ENCODE data around the gene BRSK1. TPM values are rescaled to one million over a fixed set of nuclear protein-coding genes. Genes with fewer than 3 reads are reported as not detected.

The BRSK1 gene
- total RNA-seq, 2 experiments from 2014 or later: 5.6 to 6.4 TPM

- no peak for DNase-seq
- Mint-ChIP-seq H3K36me3 (peaks cover 5% of the 10 kb centered on the region), H3K27ac (no peak overlapping the region), H3K4me3 (no peak overlapping the region), H3K9me3 (no peaks in the 10 kb centered on the region), H3K4me1 (peaks cover 4% of the 10 kb centered on the region), H3K27me3 (no peaks in the 10 kb centered on the region)
Observed at GRCh38 chr19:55303477-55303876, 19.7 kb downstream of the BRSK1 start.

- Mint-ChIP-seq H3K27me3 (no peaks in the 10 kb centered on the region), H3K27ac (no peak overlapping the region), H3K36me3 (peaks cover 5% of the 10 kb centered on the region), H3K4me1 (peaks cover 4% of the 10 kb centered on the region), H3K9me3 (no peaks in the 10 kb centered on the region), H3K4me3 (no peak overlapping the region)
- DNase-seq: peak; percentile 38
Observed at GRCh38 chr19:55304279-55304978, 20.6 kb downstream of the BRSK1 start.

- Mint-ChIP-seq H3K9me3 (no peaks in the 10 kb centered on the region), H3K36me3 (peaks cover 5% of the 10 kb centered on the region), H3K4me3 (no peak overlapping the region), H3K27ac (no peak overlapping the region), H3K27me3 (no peaks in the 10 kb centered on the region), H3K4me1 (peaks cover 4% of the 10 kb centered on the region)
- no peak for DNase-seq
Observed at GRCh38 chr19:55304980-55305379, 21.2 kb downstream of the BRSK1 start.

- Mint-ChIP-seq H3K9me3 (no peaks in the 10 kb centered on the region), H3K27ac (no peak overlapping the region), H3K4me1 (peaks cover 4% of the 10 kb centered on the region), H3K36me3 (peaks cover 5% of the 10 kb centered on the region), H3K27me3 (no peaks in the 10 kb centered on the region), H3K4me3 (no peak overlapping the region)
- peak; percentile 44 for DNase-seq
Observed at GRCh38 chr19:55305491-55305890, 21.7 kb downstream of the BRSK1 start.

- Mint-ChIP-seq H3K9me3 (no peaks in the 10 kb centered on the region), H3K27ac (no peak overlapping the region), H3K36me3 (peaks cover 5% of the 10 kb centered on the region), H3K4me3 (no peak overlapping the region), H3K27me3 (no peaks in the 10 kb centered on the region), H3K4me1 (peaks cover 4% of the 10 kb centered on the region)
- DNase-seq: no peak
Observed at GRCh38 chr19:55305983-55306562, 22.3 kb downstream of the BRSK1 start.

- Mint-ChIP-seq H3K27me3 (no peaks in the 10 kb centered on the region), H3K4me1 (peaks cover 4% of the 10 kb centered on the region), H3K4me3 (no peak overlapping the region), H3K9me3 (no peaks in the 10 kb centered on the region), H3K36me3 (peaks cover 5% of the 10 kb centered on the region), H3K27ac (no peak overlapping the region)
- DNase-seq: no peak
Observed at GRCh38 chr19:55306712-55307111, 22.9 kb downstream of the BRSK1 start.

- no peak for DNase-seq
- H3K9me3 Mint-ChIP-seq: no peaks in the 10 kb centered on the region
- no peak overlapping the region for H3K27ac Mint-ChIP-seq
- no peak overlapping the region for H3K4me3 Mint-ChIP-seq
- no peaks in the 10 kb centered on the region for H3K27me3 Mint-ChIP-seq
- H3K36me3 Mint-ChIP-seq: peaks cover 5% of the 10 kb centered on the region
- no peaks in the 10 kb centered on the region for H3K4me1 Mint-ChIP-seq
Observed at GRCh38 chr19:55308281-55308680, 24.5 kb downstream of the BRSK1 start.

GRCh38 chr19:55309448-55309847 lies 25.7 kb downstream of the BRSK1 start:
- Mint-ChIP-seq H3K4me3 (no peak overlapping the region), H3K4me1 (no peaks in the 10 kb centered on the region), H3K9me3 (no peaks in the 10 kb centered on the region), H3K36me3 (peaks cover 5% of the 10 kb centered on the region), H3K27me3 (no peaks in the 10 kb centered on the region), H3K27ac (no peak overlapping the region)
- DNase-seq: no peak

GRCh38 chr19:55310498-55310897 lies 26.7 kb downstream of the BRSK1 start:
- Mint-ChIP-seq H3K9me3 (no peaks in the 10 kb centered on the region), H3K4me3 (no peak overlapping the region), H3K27ac (no peak overlapping the region), H3K27me3 (no peaks in the 10 kb centered on the region), H3K36me3 (peaks cover 2% of the 10 kb centered on the region), H3K4me1 (no peaks in the 10 kb centered on the region)
- no peak for DNase-seq

- no peak overlapping the region for H3K4me3 Mint-ChIP-seq
- no peaks in the 10 kb centered on the region for H3K4me1 Mint-ChIP-seq
- no peaks in the 10 kb centered on the region for H3K27me3 Mint-ChIP-seq
- DNase-seq: no peak
- H3K36me3 Mint-ChIP-seq: no peaks in the 10 kb centered on the region
- H3K9me3 Mint-ChIP-seq: no peaks in the 10 kb centered on the region
- H3K27ac Mint-ChIP-seq: no peak overlapping the region
Observed at GRCh38 chr19:55311397-55311796, 27.6 kb downstream of the BRSK1 start.

- H3K36me3 Mint-ChIP-seq: no peaks in the 10 kb centered on the region
- no peak overlapping the region for H3K4me3 Mint-ChIP-seq
- H3K4me1 Mint-ChIP-seq: no peaks in the 10 kb centered on the region
- no peaks in the 10 kb centered on the region for H3K27me3 Mint-ChIP-seq
- no peak for DNase-seq
- no peaks in the 10 kb centered on the region for H3K9me3 Mint-ChIP-seq
- H3K27ac Mint-ChIP-seq: no peak overlapping the region
Observed at GRCh38 chr19:55311797-55312196, 28.0 kb downstream of the BRSK1 start.

- H3K4me3 Mint-ChIP-seq: no peak overlapping the region
- DNase-seq: no peak
- no peaks in the 10 kb centered on the region for H3K9me3 Mint-ChIP-seq
- H3K27ac Mint-ChIP-seq: no peak overlapping the region
- no peaks in the 10 kb centered on the region for H3K36me3 Mint-ChIP-seq
- H3K27me3 Mint-ChIP-seq: no peaks in the 10 kb centered on the region
- H3K4me1 Mint-ChIP-seq: no peaks in the 10 kb centered on the region
Observed at GRCh38 chr19:55312621-55313512, 29.1 kb downstream of the BRSK1 start.

GRCh38 chr19:55314396-55314795 lies 30.6 kb downstream of the BRSK1 start:
- H3K27me3 Mint-ChIP-seq: no peaks in the 10 kb centered on the region
- H3K36me3 Mint-ChIP-seq: no peaks in the 10 kb centered on the region
- no peak overlapping the region for H3K27ac Mint-ChIP-seq
- no peaks in the 10 kb centered on the region for H3K4me1 Mint-ChIP-seq
- H3K9me3 Mint-ChIP-seq: no peaks in the 10 kb centered on the region
- H3K4me3 Mint-ChIP-seq: no peak overlapping the region
- DNase-seq: no peak

- Mint-ChIP-seq H3K36me3 (no peaks in the 10 kb centered on the region), H3K27ac (no peak overlapping the region), H3K4me1 (no peaks in the 10 kb centered on the region), H3K27me3 (no peaks in the 10 kb centered on the region), H3K4me3 (no peak overlapping the region), H3K9me3 (no peaks in the 10 kb centered on the region)
- DNase-seq: no peak
Observed at GRCh38 chr19:55315956-55316525, 32.2 kb downstream of the BRSK1 start.

GRCh38 chr19:55316646-55317045 lies 32.8 kb downstream of the BRSK1 start:
- no peak for DNase-seq
- Mint-ChIP-seq H3K4me3 (no peak overlapping the region), H3K27ac (no peak overlapping the region), H3K4me1 (no peaks in the 10 kb centered on the region), H3K36me3 (no peaks in the 10 kb centered on the region), H3K9me3 (no peaks in the 10 kb centered on the region), H3K27me3 (no peaks in the 10 kb centered on the region)

All from activated naive CD8-positive, alpha-beta T cell treated with anti-CD3 and anti-CD28 coated beads for 36 hours (primary cell).